HK-2 (cell line): ENCODE data around the gene MAU2.

ENCODE experiments used
- DNase-seq: peaks from one replicate; pipeline ENCODE4 v3.0.0-alpha.2; 2018; ENCODE audit not compliant: unreplicated experiment

Gene MAU2

DNA sequence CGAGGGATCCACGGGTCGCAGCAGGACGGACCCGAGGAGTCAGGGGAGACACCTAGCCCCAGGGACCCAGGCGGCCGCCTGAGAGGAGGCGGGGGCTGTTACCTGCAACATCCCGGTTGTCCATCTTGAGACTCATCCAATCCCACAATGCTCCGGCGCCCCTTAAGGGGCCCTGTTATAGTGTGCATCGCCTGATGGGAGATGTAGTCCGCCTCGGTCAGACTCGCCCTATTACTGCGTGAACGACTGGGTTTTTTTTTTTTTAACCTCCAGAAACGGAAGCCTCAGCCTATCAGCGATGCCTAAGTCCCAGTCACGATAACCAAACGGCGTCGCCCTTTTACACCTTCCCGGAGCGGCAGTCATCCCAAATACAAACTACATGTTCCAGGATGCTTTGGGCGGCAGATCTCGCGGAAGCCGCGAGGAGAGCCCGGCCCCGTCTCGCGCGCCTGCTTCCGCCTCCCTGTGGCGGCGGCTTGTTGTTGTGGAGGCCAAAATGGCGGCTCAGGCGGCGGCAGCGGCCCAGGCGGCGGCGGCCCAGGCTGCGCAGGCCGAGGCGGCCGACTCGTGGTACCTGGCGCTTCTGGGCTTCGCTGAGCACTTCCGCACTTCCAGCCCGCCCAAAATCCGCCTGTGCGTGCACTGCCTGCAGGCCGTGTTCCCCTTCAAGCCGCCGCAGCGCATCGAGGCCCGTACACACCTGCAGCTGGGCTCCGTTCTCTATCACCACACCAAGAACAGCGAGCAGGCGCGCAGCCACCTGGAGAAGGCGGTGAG, at the start of gene MAU2, which contains the start of gene SUGP1:
MAU2 (plus strand) TSS at position 469 of the 780 bp plus-strand sequence; CDS start at position 500, 31 bp downstream.
SUGP1 (minus strand) TSS at position 149 of the 780 bp plus-strand sequence; CDS start at position 136, 13 bp downstream.
- DNase-seq, result peak; percentile 90

- no peak for DNase-seq
These were observed 48.6 kb upstream of the MAU2 start for GRCh38 chr19:19271828-19272599.

- DNase-seq, result no peak
These were observed 46.5 kb upstream of the MAU2 start for GRCh38 chr19:19274146-19274545.

DNA sequence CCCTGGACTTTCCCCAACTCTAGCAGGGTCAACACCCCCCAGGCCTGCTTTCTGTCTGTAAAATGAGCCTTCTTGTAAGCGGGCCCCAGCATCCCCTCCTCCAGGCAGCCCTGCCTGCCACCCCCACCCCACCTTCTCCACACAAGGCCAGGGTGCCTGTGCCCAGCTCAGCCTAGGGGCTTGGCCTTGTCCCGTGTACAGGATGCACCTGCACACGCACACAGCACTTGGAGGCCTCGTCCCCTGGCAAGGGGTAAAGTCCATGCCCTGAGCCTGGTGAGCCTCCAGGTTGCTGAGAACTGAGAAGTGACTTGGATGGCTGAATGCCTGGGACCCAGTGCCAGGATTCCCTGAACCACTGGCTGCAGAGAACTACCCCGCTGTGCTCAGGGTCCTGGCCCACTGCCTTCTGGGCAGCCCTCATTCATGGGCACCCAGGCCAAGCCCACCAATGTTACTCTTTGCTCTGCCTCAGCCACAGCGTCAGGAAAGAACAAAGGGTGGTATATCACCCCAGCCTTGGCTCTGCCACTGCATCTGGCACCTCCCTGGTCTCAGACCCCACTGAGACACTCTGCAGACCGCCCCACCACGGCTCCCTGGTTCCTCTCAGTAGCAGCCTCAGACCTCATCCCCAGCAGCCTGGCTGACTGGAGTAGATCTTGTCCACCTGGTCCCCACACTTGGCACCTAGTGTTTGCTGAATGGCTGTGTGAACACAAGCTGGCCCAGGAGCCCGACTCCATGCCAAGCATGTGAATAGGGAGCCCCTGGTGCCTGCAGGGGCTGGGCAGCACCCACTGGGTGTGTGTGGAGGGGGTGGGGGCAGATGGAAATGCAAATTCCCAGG, 45.7 kb upstream of the MAU2 start:
- DNase-seq, result no peak

DNA sequence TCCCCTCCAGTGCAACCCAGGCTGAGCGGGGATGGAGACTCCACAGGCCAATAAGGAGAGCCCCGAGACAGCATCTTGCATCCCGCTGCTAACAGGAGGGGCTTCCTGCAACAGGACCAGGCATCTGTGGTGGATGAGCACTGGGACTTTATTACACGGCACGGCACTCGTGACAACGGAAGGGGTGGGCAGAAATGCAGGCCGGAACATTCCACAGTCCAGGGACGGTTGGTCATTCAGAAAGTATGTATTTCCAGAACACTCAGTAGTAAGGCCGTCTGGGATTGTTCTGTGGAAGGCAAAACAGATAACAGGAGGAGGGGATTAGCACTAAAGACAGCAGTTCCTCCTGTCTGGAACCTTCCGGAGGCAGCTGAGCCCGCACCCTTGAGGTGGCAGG, 44.2 kb upstream of the MAU2 start:
- no peak for DNase-seq

GRCh38 chr19:19276851-19277250, 43.8 kb upstream of the MAU2 start:
- no peak for DNase-seq

DNA sequence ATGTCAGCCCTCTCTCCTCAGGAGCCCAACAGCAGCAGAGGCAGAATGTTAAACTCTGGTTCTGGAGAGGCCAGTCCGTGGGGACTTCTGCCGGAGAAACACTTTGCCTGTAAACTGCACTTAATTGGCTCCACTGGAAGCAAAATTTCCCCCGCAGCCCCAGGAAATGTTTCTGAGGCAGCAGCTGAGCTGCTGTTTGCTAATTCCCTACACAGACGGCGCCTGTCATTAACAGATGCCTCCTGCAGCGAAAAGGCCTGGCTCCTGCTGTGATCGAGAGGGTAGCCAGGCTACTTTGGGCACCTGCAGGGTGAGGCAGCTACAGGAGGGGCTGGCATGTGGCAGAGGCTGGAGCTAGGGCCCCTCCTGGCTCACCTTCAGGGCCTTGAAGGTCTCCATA, 42.3 kb upstream of the MAU2 start:
- no peak for DNase-seq

DNA sequence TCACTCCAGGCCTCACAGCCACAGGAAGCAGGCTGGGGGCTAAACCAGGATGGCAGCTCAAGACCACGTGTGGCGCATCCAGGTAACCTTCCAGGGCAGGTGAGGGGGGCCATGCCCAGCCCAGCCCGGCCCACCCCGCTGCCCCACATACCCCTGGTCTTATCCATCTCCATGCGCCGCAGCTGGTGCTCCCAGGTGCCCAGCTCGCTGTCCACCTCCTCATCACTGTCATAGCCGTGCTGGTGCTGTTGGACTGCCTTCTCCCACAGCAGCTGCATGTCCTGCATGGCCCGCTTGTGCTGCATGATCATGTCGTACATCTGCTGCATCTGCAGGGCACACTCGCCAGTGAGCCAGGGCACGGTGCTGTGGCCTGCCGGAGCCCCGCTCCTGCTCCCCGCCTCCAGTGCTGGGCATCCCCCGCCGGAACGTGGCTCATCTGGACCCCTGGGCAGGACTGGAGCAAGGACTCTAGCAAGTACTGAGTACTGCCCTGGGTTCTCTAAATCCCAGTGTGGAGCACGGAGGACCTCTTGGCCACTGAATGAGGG, 41.5 kb upstream of the MAU2 start:
- DNase-seq, result no peak

DNA sequence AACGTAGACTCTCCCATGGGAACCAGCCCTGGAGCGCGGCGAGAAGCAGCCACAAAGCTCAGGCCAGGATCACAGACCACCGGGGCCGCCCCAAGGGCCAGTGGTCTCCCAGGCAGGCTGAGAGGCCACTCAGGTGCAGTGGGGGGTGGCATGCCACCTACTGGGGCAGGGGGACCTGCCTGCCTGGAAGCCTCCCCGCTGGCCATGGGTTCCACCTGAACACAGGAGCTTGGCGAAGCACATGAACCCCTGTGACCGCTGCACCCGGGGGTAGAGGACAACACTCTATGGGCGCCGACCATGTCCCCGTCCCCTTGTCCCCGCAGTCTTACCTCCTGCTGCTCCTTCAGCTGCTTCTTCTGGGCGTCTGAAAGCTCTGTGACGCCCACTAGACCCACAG, 40.8 kb upstream of the MAU2 start:
- no peak for DNase-seq

- DNase-seq, result peak; percentile 60
These were observed 40.1 kb upstream of the MAU2 start for GRCh38 chr19:19280561-19280960.

DNA sequence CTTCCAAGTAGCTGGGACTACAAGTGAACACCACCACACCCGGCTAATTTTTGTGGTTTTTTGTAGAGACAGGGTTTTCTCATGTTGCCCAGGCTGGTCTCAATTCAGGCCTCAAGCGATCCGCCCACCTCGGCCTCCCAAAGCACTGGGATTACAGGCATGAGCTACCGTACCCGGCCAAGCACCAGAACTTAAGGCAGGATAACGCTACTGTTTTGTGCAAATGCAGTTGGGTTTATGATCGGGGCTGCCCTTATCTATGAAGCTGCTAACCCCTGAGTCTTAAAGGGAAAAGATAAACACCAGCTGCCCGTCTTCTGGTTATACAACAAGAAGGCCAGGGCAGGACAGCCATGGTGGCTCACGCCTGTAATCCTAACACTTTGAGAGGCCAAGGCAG, 34.9 kb upstream of the MAU2 start:
- DNase-seq, result no peak

- DNase-seq, result no peak
These were observed 28.0 kb upstream of the MAU2 start for GRCh38 chr19:19292607-19293006.

DNA sequence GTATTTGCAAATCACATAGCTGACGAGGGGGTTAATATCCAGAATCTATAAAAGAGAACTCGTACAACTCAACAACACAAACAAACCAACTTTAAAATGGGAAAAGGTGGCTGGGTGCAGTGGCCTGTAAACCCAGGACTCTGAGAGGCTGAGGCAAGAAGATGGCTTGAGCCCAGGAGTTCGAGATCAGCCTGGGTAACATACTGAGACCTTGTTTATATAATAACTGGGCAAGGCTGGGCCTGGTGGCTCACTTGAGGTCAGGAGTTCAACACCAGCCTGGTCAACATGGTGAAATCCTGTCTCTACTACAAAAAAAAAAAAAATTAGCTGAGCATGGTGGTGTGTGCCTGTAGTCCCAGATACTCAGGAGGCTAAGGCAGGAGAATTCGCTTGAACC, 25.7 kb upstream of the MAU2 start:
- no peak for DNase-seq

DNA sequence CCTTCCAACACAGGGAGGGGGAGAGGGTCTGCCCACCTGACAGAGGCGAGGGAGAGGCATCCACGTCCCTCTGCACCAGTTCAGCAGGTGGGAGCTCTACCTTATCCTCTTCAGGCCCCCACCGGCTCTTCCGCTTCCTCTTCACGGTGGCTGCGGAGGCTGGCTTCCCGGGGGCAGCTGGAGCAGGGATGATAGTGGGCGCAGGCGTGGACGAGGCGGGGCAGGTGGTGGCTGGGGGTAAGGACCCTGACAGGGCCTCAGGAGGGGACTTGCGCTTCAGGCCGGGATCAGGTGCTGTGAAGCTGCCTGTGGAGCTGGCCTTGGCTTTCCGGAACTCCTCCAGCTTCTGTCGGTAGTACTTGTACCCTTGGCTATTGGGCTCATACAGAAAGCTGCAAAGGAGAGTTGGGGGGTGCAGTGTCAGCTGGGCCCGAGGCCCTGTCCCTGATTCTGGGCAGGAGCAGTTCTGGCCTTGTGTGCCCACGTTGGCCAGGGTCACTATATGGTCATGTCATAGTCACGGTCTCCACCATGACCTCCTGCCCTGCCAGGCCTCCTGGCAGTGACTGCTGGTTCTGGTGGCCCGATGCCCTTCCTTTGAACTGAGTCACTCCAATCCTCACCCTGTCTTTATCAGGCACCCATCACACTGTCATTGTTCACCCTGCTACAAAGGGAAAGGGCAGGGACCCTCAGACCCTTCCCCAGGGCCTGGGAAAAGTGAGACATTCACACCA, 23.5 kb upstream of the MAU2 start:
- DNase-seq, result no peak

- no peak for DNase-seq
These were observed 22.9 kb upstream of the MAU2 start for GRCh38 chr19:19297759-19298158.

- DNase-seq, result no peak
These were observed 20.0 kb upstream of the MAU2 start for GRCh38 chr19:19300613-19301012.

DNA sequence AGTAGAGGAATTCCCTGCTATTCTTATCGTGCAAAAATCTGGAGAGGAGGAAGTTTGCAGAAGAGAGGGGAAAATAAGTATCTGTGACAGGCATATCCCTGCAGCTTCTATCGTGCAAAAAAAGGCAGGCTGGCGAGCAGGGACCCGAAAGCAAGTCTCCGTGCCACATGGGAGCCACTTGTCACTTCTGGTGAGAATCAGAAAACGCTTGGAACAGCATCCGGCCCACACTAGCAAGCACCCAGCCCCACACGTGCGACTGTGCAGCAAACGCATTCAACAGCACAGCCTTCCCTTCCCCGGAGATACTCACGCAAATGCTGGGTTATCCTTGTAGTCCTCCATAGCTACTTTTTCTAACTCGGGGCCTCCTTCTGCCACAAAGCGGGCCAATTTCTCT, 17.2 kb upstream of the MAU2 start:
- DNase-seq, result no peak

DNA sequence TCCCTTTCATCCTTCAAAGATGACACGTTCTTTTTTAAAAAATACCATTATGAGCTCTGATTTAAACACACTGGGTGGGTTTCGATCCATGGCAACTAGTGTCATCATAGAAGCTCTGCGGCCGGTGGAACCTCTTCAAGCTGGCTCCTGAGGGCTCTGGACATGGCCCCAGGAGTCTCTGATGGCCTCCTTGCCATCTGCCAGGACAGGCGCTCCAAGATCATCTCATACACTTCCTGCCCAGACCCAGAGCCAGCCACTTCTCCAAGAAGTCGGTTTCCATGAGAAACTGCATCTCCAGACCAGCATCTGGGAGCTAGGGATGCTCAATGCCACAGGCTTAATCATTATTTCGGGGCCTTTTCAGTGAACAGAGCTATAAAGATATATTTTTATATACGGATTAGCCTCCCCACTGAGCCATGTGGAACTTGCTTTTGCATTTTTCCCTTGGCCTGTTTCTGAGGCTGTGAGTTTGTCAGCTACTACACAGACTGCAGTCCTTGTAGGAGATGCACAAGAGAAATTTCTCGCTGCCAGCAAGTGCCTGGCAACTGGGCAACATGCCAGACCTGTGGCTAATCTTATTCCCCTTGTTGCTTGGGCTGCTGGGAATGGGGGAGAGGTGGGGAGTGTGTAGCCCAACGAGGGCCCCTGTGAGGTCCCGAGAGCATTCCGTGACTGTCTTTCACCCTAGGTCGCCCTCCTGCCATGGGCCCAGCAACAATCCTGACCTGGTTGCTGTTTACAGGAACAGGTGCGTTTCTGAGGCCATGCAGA, 16.3 kb upstream of the MAU2 start:
- no peak for DNase-seq

DNA sequence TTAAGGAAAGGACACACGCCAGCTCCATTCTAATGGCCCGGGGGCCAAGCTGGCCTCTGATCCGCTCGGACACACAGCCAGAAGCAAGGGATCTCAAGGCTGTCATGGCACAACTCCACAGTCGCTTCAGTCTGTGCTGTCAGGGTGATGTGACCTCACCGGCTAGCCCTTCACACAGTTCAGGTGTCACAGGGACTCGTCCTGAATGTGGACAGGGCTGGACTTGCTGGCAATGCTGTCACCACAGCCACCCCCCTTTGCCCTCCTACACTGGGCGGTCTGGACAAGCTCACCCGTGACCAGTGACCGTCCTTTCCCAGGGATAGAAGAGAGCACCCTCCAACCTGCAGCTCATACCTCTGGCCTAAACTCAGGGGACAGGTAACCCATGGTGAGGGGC, 15.6 kb upstream of the MAU2 start:
- DNase-seq, result no peak

DNA sequence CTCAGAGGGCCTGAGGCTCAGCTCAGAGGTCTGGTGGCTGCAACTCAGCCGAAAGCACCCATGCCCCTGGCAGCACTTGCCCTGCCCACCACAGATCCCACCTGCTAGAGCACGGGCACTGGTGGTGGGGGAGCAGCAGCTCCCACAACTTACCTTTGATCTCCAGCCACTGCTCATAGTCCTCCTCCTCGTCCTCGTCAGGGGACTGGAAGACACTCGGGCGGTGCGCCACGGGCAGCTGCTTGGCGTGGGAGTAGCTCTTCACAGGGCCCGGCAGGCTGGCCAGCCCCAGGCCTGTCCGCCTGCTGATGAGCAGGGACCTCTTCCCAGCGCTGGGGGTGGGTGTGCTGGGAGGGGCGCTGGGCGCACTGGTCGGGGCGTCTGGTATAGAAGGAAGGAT, 14.9 kb upstream of the MAU2 start:
- DNase-seq, result no peak
